ENCODE results near the gene CRELD2.

CRELD2 gene

DNA sequence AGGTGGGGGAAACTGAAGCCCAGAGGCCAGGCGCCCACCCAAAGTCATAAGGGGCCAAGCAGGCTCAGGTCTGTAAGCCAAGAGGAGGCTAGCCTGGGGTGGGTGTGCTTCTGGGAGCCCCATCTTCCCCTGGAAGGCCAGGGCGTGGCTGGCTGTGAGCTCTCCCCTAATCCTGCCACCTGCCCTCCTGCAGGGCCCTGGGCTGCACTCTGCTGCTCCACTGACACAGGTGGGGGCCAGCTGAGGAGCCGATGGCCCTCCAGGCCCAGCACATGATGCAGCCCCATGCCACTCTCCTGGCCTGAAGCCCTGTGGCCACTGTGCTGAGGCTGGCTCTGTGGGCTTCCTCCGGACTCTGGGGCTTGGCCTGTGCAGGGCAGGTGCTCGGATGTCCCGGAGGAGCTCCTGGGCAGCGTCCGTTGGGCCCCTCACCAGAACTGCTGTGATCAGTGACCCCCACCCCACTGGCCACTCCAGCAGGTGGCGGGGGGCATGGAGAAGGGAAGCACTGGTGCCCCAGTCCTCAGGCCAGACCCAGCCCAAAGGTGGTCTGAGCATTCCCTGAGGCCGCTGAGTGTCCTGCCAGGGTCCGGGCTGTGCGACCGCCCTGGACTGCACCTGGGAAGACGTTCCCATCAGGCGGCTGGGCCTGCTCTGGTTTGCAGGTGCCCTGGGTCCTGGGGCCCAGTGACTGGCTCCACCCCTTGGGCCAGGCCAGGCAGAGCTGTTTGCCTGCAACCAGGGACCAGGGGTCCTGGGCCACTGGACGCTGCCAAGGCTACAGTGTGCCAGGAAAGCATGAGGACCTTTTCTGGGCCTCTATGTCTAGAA is 50.6 kb downstream of the CRELD2 start:
- DNase-seq (ENCODE audit: low spot score): no peak

DNA sequence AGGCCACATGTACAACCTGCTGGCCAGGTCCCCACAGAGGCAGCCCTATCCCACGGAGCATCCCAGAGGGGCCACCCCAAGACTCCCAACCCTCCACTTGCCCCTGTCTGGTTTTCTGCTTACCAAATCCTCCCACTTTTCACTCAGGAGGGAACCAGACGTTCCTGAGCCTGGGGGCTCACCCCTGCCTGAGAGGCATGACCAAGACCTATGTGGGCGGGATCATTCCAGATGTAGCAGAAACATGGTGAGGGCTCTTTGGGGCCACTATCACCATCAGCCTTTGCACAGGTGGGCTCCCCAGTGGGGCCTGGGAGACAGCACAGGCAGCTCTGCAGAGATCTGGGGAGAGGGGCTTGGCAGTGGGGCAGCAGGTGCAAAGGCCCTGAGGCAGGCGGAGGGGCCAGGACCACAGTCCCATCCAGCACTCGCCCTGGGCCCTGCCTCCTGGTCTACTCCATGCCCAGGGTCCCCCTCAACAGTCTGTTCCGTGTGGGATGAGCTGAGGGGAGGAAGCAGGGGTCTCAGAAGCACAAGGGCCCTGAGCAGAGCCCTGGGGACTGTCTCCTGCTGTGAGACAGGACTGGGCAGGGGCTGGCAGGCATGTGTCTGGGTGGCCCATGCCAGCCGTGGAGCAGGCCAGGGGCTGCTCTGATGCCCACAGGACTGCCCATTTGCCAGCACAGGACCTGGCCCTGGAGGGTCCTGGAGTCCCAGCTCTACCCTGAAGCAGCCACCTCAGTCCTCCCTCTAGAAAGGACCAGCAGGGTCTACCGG is 51.5 kb downstream of the CRELD2 start:
- no peak for DNase-seq (ENCODE audit: low spot score)

DNA sequence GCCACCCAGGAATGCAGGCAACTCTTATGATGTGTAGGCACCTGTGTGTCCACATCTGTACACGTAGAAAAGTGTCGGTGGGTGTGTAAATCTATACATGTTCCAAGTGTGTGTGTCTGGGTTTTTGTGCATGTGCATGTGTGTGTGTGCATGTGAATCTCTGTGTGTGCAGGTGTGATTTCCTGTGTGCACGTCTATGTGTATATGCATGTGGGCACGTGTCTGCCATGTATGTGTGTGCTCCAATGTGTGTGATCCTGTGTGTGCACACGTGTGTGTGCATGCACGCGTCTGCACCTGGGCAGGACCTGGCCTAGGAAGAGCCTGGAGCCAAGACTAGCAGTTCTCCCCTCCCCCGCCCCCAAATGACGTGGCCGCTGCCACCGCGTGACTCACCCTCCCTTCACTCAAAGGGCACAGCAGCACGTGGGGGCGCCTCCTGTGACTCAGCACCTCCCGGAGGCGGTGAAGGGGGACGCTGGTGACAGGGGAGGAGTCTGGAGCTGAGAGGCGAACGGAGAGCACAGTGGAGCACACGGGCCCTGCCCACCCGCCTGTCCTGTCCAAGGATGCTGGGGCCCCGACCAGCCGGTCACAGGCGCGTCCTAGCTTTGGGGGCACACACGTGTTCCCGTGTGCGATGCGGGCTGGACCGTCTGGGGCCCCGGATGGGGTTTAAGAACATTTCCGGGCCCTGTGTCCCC is 52.2 kb downstream of the CRELD2 start:
- DNase-seq (ENCODE audit: low spot score): peak; percentile 99

DNA sequence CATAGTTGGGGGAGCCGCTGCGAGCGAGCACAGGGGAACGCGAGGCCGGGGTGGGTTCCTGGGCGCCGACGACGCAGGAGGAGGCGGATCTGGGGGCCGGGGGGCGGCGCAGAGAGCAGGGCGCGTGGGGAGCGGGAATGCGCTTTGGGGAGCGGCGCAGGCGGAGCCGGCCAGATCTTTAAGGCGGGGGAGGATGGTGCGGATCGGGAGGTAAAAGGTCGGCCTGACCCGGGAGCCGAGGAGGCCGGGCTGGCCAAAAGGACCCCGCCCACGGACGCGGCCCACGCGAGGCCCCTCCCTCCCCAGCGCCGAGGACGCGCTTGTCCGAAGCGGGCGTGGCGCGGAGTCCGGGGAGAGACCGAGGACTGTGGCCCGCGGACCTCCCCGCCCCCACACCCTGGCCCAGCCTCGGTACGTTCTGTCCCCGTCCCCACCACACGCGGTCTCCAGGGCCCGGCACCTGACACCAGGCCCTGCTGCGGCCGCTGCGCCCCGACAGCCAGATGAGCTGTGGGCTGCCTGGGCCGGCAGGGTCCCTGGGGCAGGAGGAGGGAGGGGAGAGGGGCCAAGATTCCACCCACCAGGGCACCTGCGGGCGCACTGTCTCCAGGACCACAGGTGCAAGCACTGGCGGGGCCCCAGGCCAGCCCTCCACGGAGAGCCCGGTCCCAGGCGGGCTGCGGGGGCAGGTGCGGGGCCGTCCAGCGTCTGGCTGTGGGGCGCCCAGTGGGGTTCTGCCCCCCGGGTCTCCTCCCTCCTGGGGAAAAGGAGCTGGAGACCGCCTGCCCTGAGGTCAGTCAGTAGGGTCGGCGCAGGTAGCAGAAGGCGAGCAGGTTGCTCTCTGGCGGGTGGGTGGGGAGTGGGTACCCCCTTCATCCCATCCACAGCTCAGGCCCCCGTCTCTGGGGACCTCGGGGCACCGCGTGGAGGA is 53.1 kb downstream of the CRELD2 start:
- DNase-seq (ENCODE audit: low spot score): peak; percentile 55

DNA sequence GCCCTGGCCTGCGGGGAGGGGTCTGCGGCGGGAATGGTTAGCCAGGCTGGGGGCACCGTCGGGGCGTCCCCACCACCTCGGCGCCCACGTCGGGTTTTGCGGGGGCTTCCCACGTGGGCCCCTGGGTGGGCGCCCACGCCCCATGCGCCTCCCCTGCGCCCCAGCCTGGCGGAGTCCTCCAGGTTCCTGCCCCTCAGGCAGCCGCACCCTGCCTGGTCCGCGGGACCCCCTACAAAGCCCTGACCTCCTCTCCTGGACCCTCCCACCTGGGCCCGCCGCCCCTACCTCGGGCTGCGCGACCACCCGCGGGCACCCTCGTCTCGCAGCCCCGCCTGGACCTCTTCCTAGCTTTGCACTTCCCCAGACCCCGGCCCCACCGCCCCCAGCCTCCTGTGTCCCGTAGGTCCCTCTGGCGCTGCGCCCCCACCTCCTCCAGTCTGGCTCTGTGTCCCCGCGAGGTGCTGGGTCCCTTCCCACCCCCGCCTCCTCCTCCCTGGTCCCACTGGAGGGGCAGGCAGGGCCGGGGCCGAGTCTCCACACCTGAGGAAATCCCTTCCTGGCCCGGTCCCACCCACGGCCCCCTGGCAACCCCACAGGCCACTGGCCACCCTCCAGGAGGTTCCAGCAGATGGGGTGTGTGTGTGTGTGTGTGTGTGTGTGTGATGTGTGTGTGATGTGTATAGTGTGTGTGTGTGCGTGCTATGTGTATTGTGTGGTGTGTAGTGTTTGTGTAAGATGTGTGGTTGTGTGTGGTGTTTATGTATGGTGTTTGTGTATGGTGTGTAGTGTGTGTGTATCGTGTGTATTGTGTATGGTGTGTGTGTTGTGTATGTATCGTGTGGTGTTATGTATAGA is 54.0 kb downstream of the CRELD2 start:
- no peak for DNase-seq (ENCODE audit: low spot score)

DNA sequence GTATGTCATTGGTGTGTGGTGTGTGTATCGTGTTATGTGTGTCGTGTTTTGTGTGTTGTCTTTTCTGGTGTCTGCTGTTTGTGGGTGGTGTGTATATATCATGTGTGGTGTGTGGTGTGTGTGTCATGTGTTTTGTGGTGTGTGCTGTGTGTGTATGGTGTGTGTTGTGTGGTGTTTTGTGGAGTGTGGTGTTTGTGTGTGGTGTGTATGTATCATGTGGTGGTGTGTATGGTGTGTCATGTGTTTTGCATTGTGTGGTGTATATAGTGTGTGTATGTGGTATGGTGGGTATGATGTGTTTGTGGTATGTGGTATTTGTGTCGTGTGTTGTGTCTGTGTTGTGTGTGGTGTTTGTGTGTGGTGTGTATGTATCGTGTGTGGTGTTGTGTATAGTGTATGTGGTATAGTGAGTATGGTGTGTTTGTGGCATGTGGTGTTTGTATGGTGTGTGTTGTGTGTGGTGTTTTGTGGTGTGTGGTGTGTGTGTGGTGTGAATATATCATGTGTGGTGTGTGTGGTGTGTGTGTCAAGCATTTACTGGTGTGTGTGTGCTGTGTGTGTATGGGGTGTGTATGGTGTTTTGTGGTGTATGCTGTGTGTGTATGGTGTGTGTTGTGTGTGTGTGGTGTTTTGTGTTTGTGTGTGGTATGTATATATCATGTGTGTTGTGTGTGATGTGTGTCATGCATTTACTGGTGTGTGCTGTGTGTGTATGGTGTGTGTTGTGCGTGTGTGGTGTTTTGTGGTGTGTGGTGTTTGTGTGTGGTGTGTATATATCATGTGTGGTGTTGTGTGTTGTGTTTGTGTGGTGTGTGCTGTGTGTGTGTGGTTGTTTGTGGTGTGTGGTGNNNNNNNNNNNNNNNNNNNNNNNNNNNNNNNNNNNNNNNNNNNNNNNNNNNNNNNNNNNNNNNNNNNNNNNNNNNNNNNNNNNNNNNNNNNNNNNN is 54.9 kb downstream of the CRELD2 start:
- DNase-seq (ENCODE audit: low spot score): no peak

DNA sequence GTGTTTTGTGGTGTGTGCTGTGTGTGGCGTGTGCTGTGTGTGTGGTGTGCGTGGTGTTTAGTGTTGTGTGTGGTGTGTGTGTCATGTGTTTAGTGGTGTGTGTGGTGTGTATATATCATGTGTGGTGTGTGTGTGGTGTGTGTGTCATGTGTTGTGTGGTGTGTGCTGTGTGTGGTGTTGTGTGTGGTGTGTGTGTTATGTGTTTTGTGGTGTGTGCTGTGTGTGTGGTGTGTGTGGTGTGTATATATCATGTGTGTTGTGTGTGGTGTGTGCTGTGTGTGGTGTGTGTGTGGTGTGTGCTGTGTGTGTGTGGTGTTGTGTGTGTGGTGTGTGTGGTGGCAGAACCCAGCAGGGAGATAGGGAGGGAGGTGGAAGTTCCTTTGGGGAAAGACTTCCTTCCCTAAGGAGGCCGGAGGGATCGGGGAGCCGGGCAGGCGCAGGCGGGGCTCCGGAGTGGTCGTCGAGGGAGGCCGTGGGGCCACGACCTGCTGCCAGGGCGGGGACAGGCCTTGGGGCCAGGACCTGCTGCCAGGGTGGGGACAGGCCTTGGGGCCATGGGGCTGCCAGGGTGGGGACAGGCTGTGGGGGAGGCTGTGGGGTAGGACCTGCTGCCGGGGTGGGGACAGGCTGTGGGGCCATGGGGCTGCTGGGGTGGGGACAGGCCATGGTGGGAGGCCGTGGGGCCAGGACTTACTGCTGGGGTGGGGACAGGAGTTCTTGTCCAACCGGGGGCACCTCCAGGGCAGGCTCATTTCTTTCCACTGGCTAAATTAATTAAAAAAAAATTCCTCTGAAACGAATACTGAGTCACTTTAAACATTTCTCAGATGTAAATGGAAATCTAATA is 57.3 kb downstream of the CRELD2 start:
- DNase-seq (ENCODE audit: low spot score): no peak

DNA sequence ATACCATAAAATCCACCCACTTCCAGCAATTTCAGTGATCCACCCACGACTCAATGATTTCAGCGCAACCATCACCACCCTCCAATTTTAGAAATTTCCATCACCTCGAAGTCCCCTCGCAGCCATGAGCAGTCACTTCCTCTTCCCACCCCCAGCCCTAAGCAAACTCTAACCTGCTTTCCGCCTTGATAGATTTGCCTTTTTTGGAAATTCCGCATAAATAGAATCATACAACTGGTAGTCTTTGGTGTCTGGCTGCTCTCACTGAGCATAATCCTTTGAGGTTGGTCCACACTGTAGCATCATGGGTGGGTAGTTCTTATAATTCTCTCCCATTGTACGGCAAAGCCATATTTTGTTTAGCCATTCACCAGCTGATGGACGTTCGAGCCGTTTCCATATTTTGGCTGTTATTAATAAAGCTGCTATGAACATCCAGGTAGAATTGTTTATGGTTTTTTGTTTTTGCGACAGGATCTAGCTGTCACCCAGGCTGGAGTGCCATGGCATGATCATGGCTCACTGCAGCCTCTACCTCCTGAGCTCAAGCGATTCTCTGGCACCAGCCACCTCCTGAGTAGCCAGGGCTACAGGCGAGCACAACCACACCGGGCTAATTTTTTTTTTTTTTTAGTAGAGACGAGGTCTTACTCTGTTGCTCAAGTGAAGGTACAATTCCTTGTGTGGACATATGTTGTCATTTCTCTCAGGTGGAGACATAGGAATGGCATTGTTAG is 58.2 kb downstream of the CRELD2 start:
- DNase-seq (ENCODE audit: low spot score): no peak

All from hepatic stellate cell (primary cell).